ENCODE measurements around the gene SLC36A1.

The SLC36A1 gene

DNA sequence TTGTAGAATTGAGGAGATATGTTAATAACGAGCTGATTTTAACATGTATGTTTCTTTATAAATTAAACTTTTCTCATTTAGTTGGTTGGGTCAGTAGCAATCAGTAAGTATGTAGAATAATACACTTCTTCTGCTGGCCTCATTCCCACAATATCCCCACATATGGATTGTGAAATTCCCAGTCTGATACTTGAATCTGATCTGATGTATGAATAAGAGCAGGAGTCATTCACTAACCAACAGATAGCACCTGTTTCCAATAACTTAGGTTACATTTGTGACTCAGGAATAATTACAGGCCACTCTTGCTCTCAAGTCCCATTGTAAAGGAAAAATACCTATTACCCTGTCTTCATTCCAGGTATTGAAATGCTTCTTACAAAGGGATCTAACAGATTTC lies 23.9 kb downstream of the SLC36A1 start:
- TF ChIP-seq ZC3H10 (CRISPR knock-in tag; IDR thresholded peaks at IDR 0.05) (no peak), CSDC2 (CRISPR knock-in tag; IDR thresholded peaks at IDR 0.05) (no peak), ZFP3 (CRISPR knock-in tag; IDR thresholded peaks at IDR 0.05) (no peak), ARNTL (CRISPR knock-in tag; IDR thresholded peaks at IDR 0.05; ENCODE audit: borderline replicate concordance, low read depth) (no peak), ZFP30 (CRISPR knock-in tag; IDR thresholded peaks at IDR 0.05) (no peak), TCF4 (CRISPR knock-in tag; IDR thresholded peaks at IDR 0.05; ENCODE audit: borderline replicate concordance) (no peak), SNAI2 (CRISPR knock-in tag; IDR thresholded peaks at IDR 0.05) (no peak), TOX (CRISPR knock-in tag; IDR thresholded peaks at IDR 0.05; ENCODE audit: borderline replicate concordance) (no peak)
- TF ChIP-seq, protein P1, sequence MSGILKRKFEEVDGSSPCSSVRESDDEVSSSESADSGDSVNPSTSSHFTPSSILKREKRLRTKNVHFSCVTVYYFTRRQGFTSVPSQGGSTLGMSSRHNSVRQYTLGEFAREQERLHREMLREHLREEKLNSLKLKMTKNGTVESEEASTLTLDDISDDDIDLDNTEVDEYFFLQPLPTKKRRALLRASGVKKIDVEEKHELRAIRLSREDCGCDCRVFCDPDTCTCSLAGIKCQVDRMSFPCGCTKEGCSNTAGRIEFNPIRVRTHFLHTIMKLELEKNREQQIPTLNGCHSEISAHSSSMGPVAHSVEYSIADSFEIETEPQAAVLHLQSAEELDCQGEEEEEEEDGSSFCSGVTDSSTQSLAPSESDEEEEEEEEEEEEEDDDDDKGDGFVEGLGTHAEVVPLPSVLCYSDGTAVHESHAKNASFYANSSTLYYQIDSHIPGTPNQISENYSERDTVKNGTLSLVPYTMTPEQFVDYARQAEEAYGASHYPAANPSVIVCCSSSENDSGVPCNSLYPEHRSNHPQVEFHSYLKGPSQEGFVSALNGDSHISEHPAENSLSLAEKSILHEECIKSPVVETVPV (CRISPR knock-in tag; IDR thresholded peaks at IDR 0.05), result no peak
- TF ChIP-seq, protein P2, sequence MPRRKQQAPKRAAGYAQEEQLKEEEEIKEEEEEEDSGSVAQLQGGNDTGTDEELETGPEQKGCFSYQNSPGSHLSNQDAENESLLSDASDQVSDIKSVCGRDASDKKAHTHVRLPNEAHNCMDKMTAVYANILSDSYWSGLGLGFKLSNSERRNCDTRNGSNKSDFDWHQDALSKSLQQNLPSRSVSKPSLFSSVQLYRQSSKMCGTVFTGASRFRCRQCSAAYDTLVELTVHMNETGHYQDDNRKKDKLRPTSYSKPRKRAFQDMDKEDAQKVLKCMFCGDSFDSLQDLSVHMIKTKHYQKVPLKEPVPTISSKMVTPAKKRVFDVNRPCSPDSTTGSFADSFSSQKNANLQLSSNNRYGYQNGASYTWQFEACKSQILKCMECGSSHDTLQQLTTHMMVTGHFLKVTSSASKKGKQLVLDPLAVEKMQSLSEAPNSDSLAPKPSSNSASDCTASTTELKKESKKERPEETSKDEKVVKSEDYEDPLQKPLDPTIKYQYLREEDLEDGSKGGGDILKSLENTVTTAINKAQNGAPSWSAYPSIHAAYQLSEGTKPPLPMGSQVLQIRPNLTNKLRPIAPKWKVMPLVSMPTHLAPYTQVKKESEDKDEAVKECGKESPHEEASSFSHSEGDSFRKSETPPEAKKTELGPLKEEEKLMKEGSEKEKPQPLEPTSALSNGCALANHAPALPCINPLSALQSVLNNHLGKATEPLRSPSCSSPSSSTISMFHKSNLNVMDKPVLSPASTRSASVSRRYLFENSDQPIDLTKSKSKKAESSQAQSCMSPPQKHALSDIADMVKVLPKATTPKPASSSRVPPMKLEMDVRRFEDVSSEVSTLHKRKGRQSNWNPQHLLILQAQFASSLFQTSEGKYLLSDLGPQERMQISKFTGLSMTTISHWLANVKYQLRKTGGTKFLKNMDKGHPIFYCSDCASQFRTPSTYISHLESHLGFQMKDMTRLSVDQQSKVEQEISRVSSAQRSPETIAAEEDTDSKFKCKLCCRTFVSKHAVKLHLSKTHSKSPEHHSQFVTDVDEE (CRISPR knock-in tag; IDR thresholded peaks at IDR 0.05), result no peak
- TF ChIP-seq, protein P3, sequence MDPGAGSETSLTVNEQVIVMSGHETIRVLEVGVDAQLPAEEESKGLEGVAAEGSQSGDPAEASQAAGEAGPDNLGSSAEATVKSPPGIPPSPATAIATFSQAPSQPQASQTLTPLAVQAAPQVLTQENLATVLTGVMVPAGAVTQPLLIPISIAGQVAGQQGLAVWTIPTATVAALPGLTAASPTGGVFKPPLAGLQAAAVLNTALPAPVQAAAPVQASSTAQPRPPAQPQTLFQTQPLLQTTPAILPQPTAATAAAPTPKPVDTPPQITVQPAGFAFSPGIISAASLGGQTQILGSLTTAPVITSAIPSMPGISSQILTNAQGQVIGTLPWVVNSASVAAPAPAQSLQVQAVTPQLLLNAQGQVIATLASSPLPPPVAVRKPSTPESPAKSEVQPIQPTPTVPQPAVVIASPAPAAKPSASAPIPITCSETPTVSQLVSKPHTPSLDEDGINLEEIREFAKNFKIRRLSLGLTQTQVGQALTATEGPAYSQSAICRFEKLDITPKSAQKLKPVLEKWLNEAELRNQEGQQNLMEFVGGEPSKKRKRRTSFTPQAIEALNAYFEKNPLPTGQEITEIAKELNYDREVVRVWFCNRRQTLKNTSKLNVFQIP (CRISPR knock-in tag; IDR thresholded peaks at IDR 0.05; ENCODE audit: borderline replicate concordance, low read depth), result no peak
- TF ChIP-seq, protein P4, sequence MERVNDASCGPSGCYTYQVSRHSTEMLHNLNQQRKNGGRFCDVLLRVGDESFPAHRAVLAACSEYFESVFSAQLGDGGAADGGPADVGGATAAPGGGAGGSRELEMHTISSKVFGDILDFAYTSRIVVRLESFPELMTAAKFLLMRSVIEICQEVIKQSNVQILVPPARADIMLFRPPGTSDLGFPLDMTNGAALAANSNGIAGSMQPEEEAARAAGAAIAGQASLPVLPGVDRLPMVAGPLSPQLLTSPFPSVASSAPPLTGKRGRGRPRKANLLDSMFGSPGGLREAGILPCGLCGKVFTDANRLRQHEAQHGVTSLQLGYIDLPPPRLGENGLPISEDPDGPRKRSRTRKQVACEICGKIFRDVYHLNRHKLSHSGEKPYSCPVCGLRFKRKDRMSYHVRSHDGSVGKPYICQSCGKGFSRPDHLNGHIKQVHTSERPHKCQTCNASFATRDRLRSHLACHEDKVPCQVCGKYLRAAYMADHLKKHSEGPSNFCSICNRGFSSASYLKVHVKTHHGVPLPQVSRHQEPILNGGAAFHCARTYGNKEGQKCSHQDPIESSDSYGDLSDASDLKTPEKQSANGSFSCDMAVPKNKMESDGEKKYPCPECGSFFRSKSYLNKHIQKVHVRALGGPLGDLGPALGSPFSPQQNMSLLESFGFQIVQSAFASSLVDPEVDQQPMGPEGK (CRISPR knock-in tag; IDR thresholded peaks at IDR 0.05; ENCODE audit: borderline replicate concordance), result no peak
- ATAC-seq, result no peak

DNA sequence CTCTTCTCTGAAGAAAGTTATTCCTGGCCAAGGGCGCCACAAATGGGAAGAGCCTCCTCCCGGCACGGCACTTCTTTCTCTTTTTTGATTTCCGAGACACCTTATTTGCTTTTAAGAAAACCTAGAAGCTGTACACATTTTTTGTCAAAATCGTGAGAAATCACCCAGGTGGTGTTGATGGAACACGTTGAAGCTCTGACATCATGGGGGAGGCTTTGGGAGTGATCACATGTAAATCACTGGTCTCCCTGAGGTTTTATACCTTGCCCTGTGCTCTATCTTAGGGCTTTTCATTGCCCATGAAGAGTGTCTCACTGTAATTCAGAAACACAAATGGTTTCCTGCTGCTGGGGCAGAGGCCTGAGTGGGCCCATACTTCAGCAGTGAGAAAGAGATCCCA lies 27.4 kb downstream of the SLC36A1 start:
- ATAC-seq, result no peak
- TF ChIP-seq ISL1 (CRISPR knock-in tag; IDR thresholded peaks at IDR 0.05) (no peak), ZFP3 (CRISPR knock-in tag; IDR thresholded peaks at IDR 0.05) (no peak), CSDC2 (CRISPR knock-in tag; IDR thresholded peaks at IDR 0.05) (no peak), ZNF8 (CRISPR knock-in tag; IDR thresholded peaks at IDR 0.05) (no peak), ESRRG (CRISPR knock-in tag; IDR thresholded peaks at IDR 0.05) (no peak), ZC3H10 (CRISPR knock-in tag; IDR thresholded peaks at IDR 0.05) (no peak), SNAI2 (CRISPR knock-in tag; IDR thresholded peaks at IDR 0.05) (no peak), OSR1 (CRISPR knock-in tag; IDR thresholded peaks at IDR 0.05) (no peak), TCF4 (CRISPR knock-in tag; IDR thresholded peaks at IDR 0.05; ENCODE audit: borderline replicate concordance) (no peak), ZNF565 (CRISPR knock-in tag; conservative IDR thresholded peaks at IDR 0.05; ENCODE audit: low read depth) (no peak), BACH2 (CRISPR knock-in tag; IDR thresholded peaks at IDR 0.05; ENCODE audit: borderline replicate concordance) (no peak)
- TF ChIP-seq, protein P3 (CRISPR knock-in tag; IDR thresholded peaks at IDR 0.05; ENCODE audit: borderline replicate concordance, low read depth), result no peak
- TF ChIP-seq, protein P5, sequence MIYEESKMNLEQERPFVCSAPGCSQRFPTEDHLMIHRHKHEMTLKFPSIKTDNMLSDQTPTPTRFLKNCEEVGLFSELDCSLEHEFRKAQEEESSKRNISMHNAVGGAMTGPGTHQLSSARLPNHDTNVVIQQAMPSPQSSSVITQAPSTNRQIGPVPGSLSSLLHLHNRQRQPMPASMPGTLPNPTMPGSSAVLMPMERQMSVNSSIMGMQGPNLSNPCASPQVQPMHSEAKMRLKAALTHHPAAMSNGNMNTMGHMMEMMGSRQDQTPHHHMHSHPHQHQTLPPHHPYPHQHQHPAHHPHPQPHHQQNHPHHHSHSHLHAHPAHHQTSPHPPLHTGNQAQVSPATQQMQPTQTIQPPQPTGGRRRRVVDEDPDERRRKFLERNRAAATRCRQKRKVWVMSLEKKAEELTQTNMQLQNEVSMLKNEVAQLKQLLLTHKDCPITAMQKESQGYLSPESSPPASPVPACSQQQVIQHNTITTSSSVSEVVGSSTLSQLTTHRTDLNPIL (CRISPR knock-in tag; IDR thresholded peaks at IDR 0.05; ENCODE audit: low read depth), result no peak
- TF ChIP-seq, protein P4 (CRISPR knock-in tag; IDR thresholded peaks at IDR 0.05; ENCODE audit: borderline replicate concordance), result no peak
